HepG2 (cell line): ENCODE data around the gene AKR7A2. TPM values are rescaled to one million over a fixed set of nuclear protein-coding genes. Genes with fewer than 3 reads are reported as not detected.

ENCODE experiments used
- HOXA9 ChIP-seq: sonication (generic); formaldehyde crosslinking; IDR thresholded peaks from 2 replicates; pipeline ENCODE4 v1.8.1; 2022; ENCODE audit warnings: missing genetic modification reagents, mild to moderate bottlenecking, moderate library complexity, borderline replicate concordance
- MIER3 ChIP-seq: IDR thresholded peaks from 2 replicates; pipeline ENCODE4 v1.6.1; 2016; ENCODE audit warnings: missing compliant biosample characterization, borderline replicate concordance
- SIN3A ChIP-seq: IDR thresholded peaks from 2 replicates; pipeline ENCODE4 v1.6.1; 2011; ENCODE audit warnings: low read depth, mild to moderate bottlenecking, control low read depth, low read length, borderline replicate concordance
- SP5 ChIP-seq: IDR thresholded peaks from 2 replicates; pipeline ENCODE4 v1.6.1; 2016; ENCODE audit warnings: low read depth, borderline replicate concordance
- THYN1 ChIP-seq: sonication (generic); formaldehyde crosslinking; IDR thresholded peaks from 2 replicates; pipeline ENCODE4 v1.8.1; 2023; ENCODE audit warnings: low read depth, mild to moderate bottlenecking, moderate library complexity, missing genetic modification reagents, borderline replicate concordance
- ZBTB2 ChIP-seq: sonication (generic); formaldehyde crosslinking; IDR thresholded peaks from 2 replicates; pipeline ENCODE4 v1.8.0; 2022; ENCODE audit warnings: low read depth, missing genetic modification reagents
- ZBTB38 ChIP-seq: sonication (generic); formaldehyde crosslinking; IDR thresholded peaks from 2 replicates; pipeline ENCODE4 v1.5.1; 2020; ENCODE audit warnings: mild to moderate bottlenecking, missing genetic modification reagents
- ZNF230 ChIP-seq: sonication (generic); formaldehyde crosslinking; IDR thresholded peaks from 2 replicates; pipeline ENCODE4 v1.4.0; 2020; ENCODE audit warnings: mild to moderate bottlenecking, missing genetic modification reagents
- ZNF337 ChIP-seq: sonication (generic); formaldehyde crosslinking; IDR thresholded peaks from 2 replicates; pipeline ENCODE4 v1.5.1; 2020; ENCODE audit warnings: missing genetic modification reagents, low read depth, mild to moderate bottlenecking, borderline replicate concordance
- ZNF383 ChIP-seq: sonication (generic); formaldehyde crosslinking; IDR thresholded peaks from 2 replicates; pipeline ENCODE4 v1.4.0; 2020; ENCODE audit warnings: missing genetic modification reagents, mild to moderate bottlenecking, borderline replicate concordance
- ZNF468 ChIP-seq: sonication (generic); formaldehyde crosslinking; IDR thresholded peaks from 2 replicates; pipeline ENCODE4 v1.8.0; 2022; ENCODE audit warnings: mild to moderate bottlenecking, moderate library complexity, missing genetic modification reagents
- ZNF713 ChIP-seq: sonication (generic); formaldehyde crosslinking; IDR thresholded peaks from 2 replicates; pipeline ENCODE4 v1.4.0; 2020; ENCODE audit warnings: mild to moderate bottlenecking, missing genetic modification reagents
- ZNF724P ChIP-seq: sonication (generic); formaldehyde crosslinking; IDR thresholded peaks from 2 replicates; pipeline ENCODE4 v1.8.0; 2022; ENCODE audit warnings: missing genetic modification reagents, borderline replicate concordance
- ZSCAN30 ChIP-seq: sonication (generic); formaldehyde crosslinking; IDR thresholded peaks from 2 replicates; pipeline ENCODE4 v1.5.0; 2020; ENCODE audit warnings: mild to moderate bottlenecking, missing genetic modification reagents
- polyA plus RNA-seq, 8 experiments: library from polyadenylated mRNA; depleted of rRNA in 3 of 8; stranded (reverse) in 7 of 8; unstranded in 1 of 8; fragments of >200 nt; fragmentation: Illumina TruSeq in 4 of 8; extraction: Trizol in 4 of 8; gene quantifications; 2 replicates each; pipeline versions ENCODE4 v1.2.1 to v1.2.3, GENCODE V29; 2011 to 2016; ENCODE audit warnings: low read depth in 4 of 8, missing spikeins in 1 of 8, mixed read lengths in 1 of 8; ENCODE audit not compliant: insufficient read depth in 1 of 8
- total RNA-seq, 5 experiments: library from RNA; depleted of rRNA; stranded (reverse); fragments of >200 nt; fragmentation: Illumina TruSeq; extraction: Trizol; gene quantifications; 2 replicates each; pipeline ENCODE4 v1.2.3, GENCODE V29; 2016; ENCODE audit warnings: low read depth in 1 of 5
- TF ChIP-seq, protein P1 (sequence below): sonication (generic); formaldehyde crosslinking; IDR thresholded peaks from 2 replicates; pipeline ENCODE4 v1.8.0; 2023; ENCODE audit warnings: mild to moderate bottlenecking, missing genetic modification reagents
- TF ChIP-seq, protein P2 (sequence below): sonication (generic); formaldehyde crosslinking; IDR thresholded peaks from 2 replicates; pipeline ENCODE4 v1.4.0; 2020; ENCODE audit warnings: missing genetic modification reagents
- TF ChIP-seq, protein P3 (sequence below): sonication (generic); formaldehyde crosslinking; IDR thresholded peaks from 2 replicates; pipeline ENCODE4 v1.4.0; 2020; ENCODE audit warnings: mild to moderate bottlenecking, missing genetic modification reagents, borderline replicate concordance

Gene AKR7A2
- total and polyA plus RNA-seq, 2 of the 13 experiments (the other 11 are each of a cell fraction or from before 2014, with no cell fraction given): 45.2 to 75.6 TPM

GRCh38 chr1:19315378-19316198 is 3.6 kb upstream of the AKR7A2 start (continued):
- TF ChIP-seq, protein P1, sequence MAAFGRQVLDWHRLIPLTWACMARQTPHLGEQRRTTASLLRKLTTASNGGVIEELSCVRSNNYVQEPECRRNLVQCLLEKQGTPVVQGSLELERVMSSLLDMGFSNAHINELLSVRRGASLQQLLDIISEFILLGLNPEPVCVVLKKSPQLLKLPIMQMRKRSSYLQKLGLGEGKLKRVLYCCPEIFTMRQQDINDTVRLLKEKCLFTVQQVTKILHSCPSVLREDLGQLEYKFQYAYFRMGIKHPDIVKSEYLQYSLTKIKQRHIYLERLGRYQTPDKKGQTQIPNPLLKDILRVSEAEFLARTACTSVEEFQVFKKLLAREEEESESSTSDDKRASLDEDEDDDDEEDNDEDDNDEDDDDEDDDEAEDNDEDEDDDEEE (CRISPR knock-in tag): no peak
- no peak for TF ChIP-seq ZSCAN30 (CRISPR knock-in tag)
- TF ChIP-seq, protein P2, sequence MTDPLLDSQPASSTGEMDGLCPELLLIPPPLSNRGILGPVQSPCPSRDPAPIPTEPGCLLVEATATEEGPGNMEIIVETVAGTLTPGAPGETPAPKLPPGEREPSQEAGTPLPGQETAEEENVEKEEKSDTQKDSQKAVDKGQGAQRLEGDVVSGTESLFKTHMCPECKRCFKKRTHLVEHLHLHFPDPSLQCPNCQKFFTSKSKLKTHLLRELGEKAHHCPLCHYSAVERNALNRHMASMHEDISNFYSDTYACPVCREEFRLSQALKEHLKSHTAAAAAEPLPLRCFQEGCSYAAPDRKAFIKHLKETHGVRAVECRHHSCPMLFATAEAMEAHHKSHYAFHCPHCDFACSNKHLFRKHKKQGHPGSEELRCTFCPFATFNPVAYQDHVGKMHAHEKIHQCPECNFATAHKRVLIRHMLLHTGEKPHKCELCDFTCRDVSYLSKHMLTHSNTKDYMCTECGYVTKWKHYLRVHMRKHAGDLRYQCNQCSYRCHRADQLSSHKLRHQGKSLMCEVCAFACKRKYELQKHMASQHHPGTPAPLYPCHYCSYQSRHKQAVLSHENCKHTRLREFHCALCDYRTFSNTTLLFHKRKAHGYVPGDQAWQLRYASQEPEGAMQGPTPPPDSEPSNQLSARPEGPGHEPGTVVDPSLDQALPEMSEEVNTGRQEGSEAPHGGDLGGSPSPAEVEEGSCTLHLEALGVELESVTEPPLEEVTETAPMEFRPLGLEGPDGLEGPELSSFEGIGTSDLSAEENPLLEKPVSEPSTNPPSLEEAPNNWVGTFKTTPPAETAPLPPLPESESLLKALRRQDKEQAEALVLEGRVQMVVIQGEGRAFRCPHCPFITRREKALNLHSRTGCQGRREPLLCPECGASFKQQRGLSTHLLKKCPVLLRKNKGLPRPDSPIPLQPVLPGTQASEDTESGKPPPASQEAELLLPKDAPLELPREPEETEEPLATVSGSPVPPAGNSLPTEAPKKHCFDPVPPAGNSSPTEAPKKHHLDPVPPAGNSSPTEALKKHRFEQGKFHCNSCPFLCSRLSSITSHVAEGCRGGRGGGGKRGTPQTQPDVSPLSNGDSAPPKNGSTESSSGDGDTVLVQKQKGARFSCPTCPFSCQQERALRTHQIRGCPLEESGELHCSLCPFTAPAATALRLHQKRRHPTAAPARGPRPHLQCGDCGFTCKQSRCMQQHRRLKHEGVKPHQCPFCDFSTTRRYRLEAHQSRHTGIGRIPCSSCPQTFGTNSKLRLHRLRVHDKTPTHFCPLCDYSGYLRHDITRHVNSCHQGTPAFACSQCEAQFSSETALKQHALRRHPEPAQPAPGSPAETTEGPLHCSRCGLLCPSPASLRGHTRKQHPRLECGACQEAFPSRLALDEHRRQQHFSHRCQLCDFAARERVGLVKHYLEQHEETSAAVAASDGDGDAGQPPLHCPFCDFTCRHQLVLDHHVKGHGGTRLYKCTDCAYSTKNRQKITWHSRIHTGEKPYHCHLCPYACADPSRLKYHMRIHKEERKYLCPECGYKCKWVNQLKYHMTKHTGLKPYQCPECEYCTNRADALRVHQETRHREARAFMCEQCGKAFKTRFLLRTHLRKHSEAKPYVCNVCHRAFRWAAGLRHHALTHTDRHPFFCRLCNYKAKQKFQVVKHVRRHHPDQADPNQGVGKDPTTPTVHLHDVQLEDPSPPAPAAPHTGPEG (CRISPR knock-in tag): no peak
- TF ChIP-seq HOXA9 (CRISPR knock-in tag): no peak
- no peak for TF ChIP-seq ZNF383
- no peak for TF ChIP-seq THYN1
- TF ChIP-seq SIN3A: no peak
- no peak for TF ChIP-seq ZNF713 (CRISPR knock-in tag)
- no peak for TF ChIP-seq SP5
- TF ChIP-seq ZBTB2 (CRISPR knock-in tag): no peak
- TF ChIP-seq ZBTB38 (CRISPR knock-in tag): peak; percentile 58; the same call in 1 of the 2 replicates
- no peak for TF ChIP-seq ZNF230
- no peak for TF ChIP-seq ZNF724P
- TF ChIP-seq MIER3 (CRISPR knock-in tag): no peak
- no peak for TF ChIP-seq ZNF337 (CRISPR knock-in tag)
- no peak for TF ChIP-seq ZNF468 (CRISPR knock-in tag)
- TF ChIP-seq, protein P3, sequence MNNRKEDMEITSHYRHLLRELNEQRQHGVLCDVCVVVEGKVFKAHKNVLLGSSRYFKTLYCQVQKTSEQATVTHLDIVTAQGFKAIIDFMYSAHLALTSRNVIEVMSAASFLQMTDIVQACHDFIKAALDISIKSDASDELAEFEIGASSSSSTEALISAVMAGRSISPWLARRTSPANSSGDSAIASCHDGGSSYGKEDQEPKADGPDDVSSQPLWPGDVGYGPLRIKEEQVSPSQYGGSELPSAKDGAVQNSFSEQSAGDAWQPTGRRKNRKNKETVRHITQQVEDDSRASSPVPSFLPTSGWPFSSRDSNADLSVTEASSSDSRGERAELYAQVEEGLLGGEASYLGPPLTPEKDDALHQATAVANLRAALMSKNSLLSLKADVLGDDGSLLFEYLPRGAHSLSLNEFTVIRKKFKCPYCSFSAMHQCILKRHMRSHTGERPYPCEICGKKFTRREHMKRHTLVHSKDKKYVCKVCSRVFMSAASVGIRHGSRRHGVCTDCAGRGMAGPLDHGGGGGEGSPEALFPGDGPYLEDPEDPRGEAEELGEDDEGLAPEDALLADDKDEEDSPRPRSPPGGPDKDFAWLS (CRISPR knock-in tag): no peak
